AG04449 (cell line): ENCODE data around the gene TNFAIP8L3.

ENCODE experiments used
- CTCF ChIA-PET: fragments of 350-600 bp; formaldehyde crosslinking; extraction: SDS; loops from one replicate; lab custom pipeline; 2021; ENCODE audit warnings: antibody characterized with exemption; lab: Yijun Ruan, JAX
- POLR2A ChIA-PET: fragments of 400-600, 350-600 bp; formaldehyde crosslinking; extraction: SDS; loops from one replicate; lab custom pipeline; 2020; ENCODE audit warnings: antibody characterized with exemption, inconsistent platforms; lab: Yijun Ruan, JAX
- DNase-seq: peaks from one replicate; pipeline ENCODE4 v3.0.0-alpha.2; 2010; ENCODE audit warnings: low read depth, low spot score
- H3K4me3 ChIP-seq: 2 replicates; pipeline ENCODE4 v1.5.1; 2011; ENCODE audit warnings: low read depth, mild to moderate bottlenecking, control low read depth, low read length
- CTCF ChIP-seq: IDR thresholded peaks from one replicate; pipeline ENCODE4 v1.5.1; 2011; ENCODE audit warnings: mild to moderate bottlenecking, moderate library complexity, low read length, control low read depth, inconsistent platforms; ENCODE audit not compliant: insufficient read depth; ENCODE audit errors: missing control alignments

Gene TNFAIP8L3

DNA sequence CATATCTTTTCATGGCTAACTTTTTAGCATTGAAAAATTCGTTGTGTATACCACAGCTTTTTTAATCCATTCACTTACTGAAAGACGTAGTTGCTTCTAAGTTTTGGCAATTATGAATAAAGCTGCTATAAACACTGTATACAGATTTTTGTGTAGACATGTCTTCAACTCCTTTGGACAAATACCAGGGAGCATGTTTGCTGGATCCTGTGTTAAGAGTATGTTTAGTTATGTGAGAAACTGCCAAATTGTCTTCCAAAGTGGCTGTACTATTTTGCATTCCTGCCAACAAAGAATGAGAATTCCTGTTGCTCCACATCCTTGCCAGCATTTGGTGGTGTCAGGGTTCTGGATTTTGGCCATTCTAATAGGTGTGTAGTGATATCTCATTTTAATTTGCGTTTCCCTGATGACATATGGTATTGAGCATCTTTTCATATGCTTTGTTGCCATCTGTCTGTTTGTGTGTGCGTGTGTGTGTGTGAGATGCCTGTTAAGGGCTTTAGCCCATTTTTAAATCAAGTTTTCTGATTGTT lies 87.5 kb downstream of the TNFAIP8L3 start:
- no peak overlapping the region for H3K4me3 ChIP-seq
- no peak for TF ChIP-seq CTCF
- no peak for DNase-seq
- ChIA-PET POLR2A (interaction anchor here (0.6 kb wide), 1 partner anchor 17 kb away, joined by 3 read pairs; no protein-coding TSS in a partner anchor), CTCF (no interaction called here)
